Measurements from ENCODE around the gene COG1.

GRCh38 chr17:73251871-73252270 lies 59.0 kb downstream of the COG1 start:
- TF ChIP-seq CTCF (IDR thresholded peaks at IDR 0.05) (no peak), POLR2A (IDR thresholded peaks at IDR 0.05) (no peak)
